GM12891 (cell line): ENCODE data around the gene DEFB114.

Experiments used
- PAX5 ChIP-seq: IDR thresholded peaks from 2 replicates; pipeline ENCODE4 v1.6.1; 2011; ENCODE audit warnings: low read length, moderate library complexity, mild to moderate bottlenecking; ENCODE audit not compliant: insufficient read depth, severe bottlenecking
- POLR2A ChIP-seq: IDR thresholded peaks from 2 replicates; pipeline ENCODE4 v1.6.1; 2011; ENCODE audit warnings: low read depth, low read length, control low read depth
- POLR2AphosphoS5 ChIP-seq: IDR thresholded peaks from 2 replicates; pipeline ENCODE4 v1.6.1; 2011; ENCODE audit warnings: low read depth, low read length, control low read depth
- POU2F2 ChIP-seq: IDR thresholded peaks from 2 replicates; pipeline ENCODE4 v1.6.1; 2011; ENCODE audit warnings: low read depth, mild to moderate bottlenecking, control low read depth, low read length, moderate library complexity
- SPI1 ChIP-seq: IDR thresholded peaks from 2 replicates; pipeline ENCODE4 v1.6.1; 2011; ENCODE audit warnings: low read depth, low read length, control low read depth
- TAF1 ChIP-seq: IDR thresholded peaks from 2 replicates; pipeline ENCODE4 v1.6.1; 2011; ENCODE audit warnings: low read depth, low read length, control low read depth

DNA sequence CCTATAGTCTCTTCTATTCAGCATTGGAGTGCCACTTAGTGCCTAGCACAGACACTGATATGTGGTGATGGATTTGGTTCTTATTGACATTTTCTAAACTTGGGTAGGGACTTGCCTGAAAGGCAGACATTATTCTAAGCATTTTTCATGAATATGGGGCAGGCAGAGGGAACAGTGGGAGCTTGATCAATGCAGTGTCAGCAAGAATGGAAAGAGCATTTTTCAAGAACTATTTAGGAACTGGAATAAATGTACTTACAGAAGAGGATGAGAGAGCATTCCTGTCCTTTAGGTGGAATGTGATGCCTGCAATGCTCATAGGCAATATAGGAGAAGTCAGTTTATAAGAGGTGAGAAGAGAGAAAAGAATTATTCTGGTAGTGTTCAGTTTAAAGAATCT lies 26.2 kb downstream of the DEFB114 start:
- TF ChIP-seq POLR2A (no peak), TAF1 (no peak), POLR2AphosphoS5 (no peak), SPI1 (no peak), POU2F2 (no peak), PAX5 (no peak)
